AG09309 (cell line): Measurements from ENCODE around the gene AQR.

Experiments
- DNase-seq: peaks from one replicate; pipeline ENCODE4 v3.0.0-alpha.2; 2010; ENCODE audit warnings: low read depth
- H3K4me3 ChIP-seq: 2 replicates; pipeline ENCODE4 v1.5.1; 2011; ENCODE audit warnings: mild to moderate bottlenecking, low read depth, low read length, moderate library complexity; ENCODE audit not compliant: control insufficient read depth
- CTCF ChIP-seq: IDR thresholded peaks from 2 replicates; pipeline ENCODE4 v1.5.1; 2011; ENCODE audit warnings: mild to moderate bottlenecking, low read depth, low read length, inconsistent platforms; ENCODE audit not compliant: insufficient read depth, control insufficient read depth; ENCODE audit errors: missing control alignments

The AQR gene

DNA sequence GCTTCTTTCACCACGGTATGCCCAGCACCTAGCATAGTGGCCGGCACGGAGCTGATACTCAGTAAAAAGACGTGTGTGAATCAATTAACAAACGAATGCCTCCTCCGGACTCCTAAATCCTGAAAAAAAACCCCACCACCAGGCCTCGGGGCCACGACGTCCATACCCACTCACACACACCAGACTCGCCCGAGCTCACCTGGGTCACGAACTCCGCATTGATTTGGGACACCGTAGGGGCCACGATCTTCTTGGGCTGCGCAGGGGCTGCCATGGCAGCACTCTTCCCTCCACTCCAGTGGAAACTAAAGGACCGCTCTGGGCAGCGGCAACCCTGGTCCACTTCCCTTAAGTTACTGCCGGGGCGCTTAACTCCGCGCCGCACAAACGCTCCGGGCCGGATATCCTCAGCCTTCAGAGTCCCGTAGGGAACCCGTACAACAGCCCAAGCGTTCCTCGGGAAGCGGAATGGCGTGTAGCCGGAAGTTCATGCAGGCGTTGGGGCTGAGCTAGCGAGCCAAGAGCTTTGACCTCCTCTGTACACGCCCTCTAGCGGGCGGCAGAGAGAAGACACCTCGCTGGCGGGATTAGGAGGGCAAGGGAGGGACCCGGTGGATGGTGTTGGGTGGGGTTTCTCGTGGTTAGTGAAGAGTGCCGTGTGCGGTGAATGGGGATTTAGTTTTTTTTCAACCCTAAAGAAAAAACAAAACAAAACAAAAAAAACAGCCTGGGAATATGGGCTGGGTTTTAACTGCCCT lies at the start of gene AQR:
TSS of gene AQR (minus strand) at position 403 of the 758 bp plus-strand sequence. CDS start at position 274, 129 bp downstream.
- DNase-seq: peak; percentile 94
- TF ChIP-seq CTCF: peak; percentile 91
- H3K4me3 ChIP-seq: peak within 1 kb of the TSS; percentile 88

DNA sequence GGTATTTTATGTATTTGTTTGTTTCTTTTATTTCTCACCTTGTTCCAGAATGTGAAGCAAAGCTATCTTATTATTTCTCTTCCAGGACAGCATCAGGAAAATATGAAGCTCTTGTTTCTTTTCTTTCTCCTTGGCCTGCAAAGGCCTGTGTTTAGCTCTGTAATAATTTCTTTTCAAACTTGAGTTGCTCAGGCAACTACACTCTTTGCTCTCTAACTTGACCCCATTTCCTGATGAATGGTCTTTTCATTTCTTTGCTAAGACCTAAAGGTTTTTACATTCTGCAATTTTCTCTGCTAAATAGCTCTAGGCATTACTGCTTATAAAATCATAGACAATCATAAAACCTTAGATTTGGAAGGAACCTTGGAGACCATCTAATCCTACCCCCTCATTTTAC lies 44.7 kb upstream of the AQR start:
- DNase-seq: no peak
- TF ChIP-seq CTCF: no peak

DNA sequence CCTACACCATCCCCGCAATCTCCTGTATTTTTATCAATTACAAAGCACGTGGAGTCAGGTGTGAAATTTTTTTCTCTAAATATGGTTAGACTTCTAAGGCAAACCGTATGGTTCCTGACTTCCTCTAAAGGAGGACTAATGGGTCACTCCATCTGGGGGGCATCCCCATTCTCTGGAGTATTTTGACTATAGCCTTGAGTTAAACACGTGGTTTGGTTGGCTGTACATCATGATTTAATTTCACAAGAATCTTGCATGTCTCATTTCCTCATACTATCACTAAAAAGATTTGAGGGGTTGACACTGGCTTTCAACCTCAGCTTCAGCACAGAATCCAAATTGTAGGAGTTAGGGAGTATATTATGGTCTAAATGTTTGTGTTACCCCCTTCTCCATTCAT lies 43.8 kb upstream of the AQR start:
- DNase-seq: no peak
- no peak for TF ChIP-seq CTCF
- H3K4me3 ChIP-seq: no peak overlapping the region

More for the DNA sequence above, 44.7 kb upstream of the AQR start:
- no peak overlapping the region for H3K4me3 ChIP-seq

GRCh38 chr15:35007397-35007796 lies 37.9 kb upstream of the AQR start:
- no peak overlapping the region for H3K4me3 ChIP-seq
- TF ChIP-seq CTCF: no peak
- no peak for DNase-seq

GRCh38 chr15:35005933-35006332 lies 36.4 kb upstream of the AQR start:
- no peak overlapping the region for H3K4me3 ChIP-seq
- DNase-seq: no peak
- no peak for TF ChIP-seq CTCF

DNA sequence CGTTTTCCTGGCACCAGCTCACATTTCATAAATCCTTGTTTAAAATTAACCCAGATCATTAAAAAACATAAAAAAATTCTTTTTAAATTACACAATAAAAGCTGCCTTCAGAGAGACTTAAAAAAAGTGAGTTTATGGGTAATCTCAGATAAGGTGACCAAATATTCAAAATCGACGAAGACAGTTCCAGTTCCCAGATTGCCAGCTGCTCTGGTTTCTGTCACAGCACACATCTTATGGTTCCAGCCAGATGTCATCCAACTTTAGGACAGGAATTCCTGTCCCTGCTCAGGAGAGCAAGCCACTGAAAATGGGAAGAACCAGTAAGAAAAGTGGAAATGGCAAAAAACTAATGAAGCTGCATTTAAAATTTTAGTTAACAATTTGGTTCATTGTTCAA lies 34.4 kb upstream of the AQR start:
- DNase-seq: no peak
- no peak for TF ChIP-seq CTCF
- no peak overlapping the region for H3K4me3 ChIP-seq
